Smooth muscle cell (in vitro differentiated cells): ENCODE results near the gene HOXD1. TPM values are rescaled to one million over a fixed set of nuclear protein-coding genes. Genes with fewer than 3 reads are reported as not detected.

Experiments used
- DNase-seq: peaks from one replicate; lab custom pipeline; 2025; ENCODE audit not compliant: unreplicated experiment; lab: John Stamatoyannopoulos, UW
- H2AFZ ChIP-seq: fragments of 200-600 bp; sonication (generic); 2 replicates; pipeline ENCODE4 v1.6.0; 2016; ENCODE audit warnings: antibody characterized with exemption, low read depth, mild to moderate bottlenecking
- H3F3A ChIP-seq: fragments of 200-600 bp; sonication (generic); 2 replicates; pipeline ENCODE4 v1.6.0; 2017; ENCODE audit warnings: antibody characterized with exemption, low read depth
- H3K27ac ChIP-seq: fragments of 200-600 bp; sonication (generic); 2 replicates; pipeline ENCODE4 v1.5.1; 2016; ENCODE audit warnings: low read depth, mild to moderate bottlenecking
- H3K27me3 ChIP-seq: fragments of 200-600 bp; sonication (generic); 2 replicates; pipeline ENCODE4 v1.6.1; 2016; ENCODE audit warnings: low read depth, mild to moderate bottlenecking
- H3K36me3 ChIP-seq: fragments of 200-600 bp; sonication (generic); 2 replicates; pipeline ENCODE4 v1.5.1; 2016; ENCODE audit warnings: low read depth
- H3K4me1 ChIP-seq: fragments of 200-600 bp; sonication (generic); 2 replicates; pipeline ENCODE4 v1.5.1; 2016; ENCODE audit warnings: low read depth
- H3K4me2 ChIP-seq: fragments of 200-600 bp; sonication (generic); 2 replicates; pipeline ENCODE4 v1.6.0; 2016; ENCODE audit warnings: mild to moderate bottlenecking
- H3K4me3 ChIP-seq: fragments of 200-600 bp; sonication (generic); 2 replicates; pipeline ENCODE4 v1.5.1; 2016; ENCODE audit warnings: mild to moderate bottlenecking
- H3K79me2 ChIP-seq: fragments of 200-600 bp; sonication (generic); 2 replicates; pipeline ENCODE4 v1.6.0; 2016; ENCODE audit warnings: low read depth, mild to moderate bottlenecking
- H3K9ac ChIP-seq: fragments of 200-600 bp; sonication (generic); 2 replicates; pipeline ENCODE4 v1.6.0; 2016; ENCODE audit warnings: low read depth
- H3K9me3 ChIP-seq: fragments of 200-600 bp; sonication (generic); replicated peaks from 2 replicates; pipeline ENCODE4 v1.5.1; 2016; ENCODE audit warnings: low read depth
- H4K20me1 ChIP-seq: fragments of 200-600 bp; sonication (generic); 2 replicates; pipeline ENCODE4 v1.6.0; 2016; ENCODE audit warnings: low read depth
- WGBS: methylation state at CpG from one replicate; pipeline ENCODE4 v1.1.7; 2016; ENCODE audit warnings: low lambda C conversion rate; 5-methylcytosine and 5-hydroxymethylcytosine counted together
- polyA plus RNA-seq: library from polyadenylated mRNA; unstranded; fragments of >200 nt; fragmentation: Nextera tagmentation; extraction: Ambion mirVana; gene quantifications from 2 replicates; pipeline ENCODE4 v1.2.1, GENCODE V29; 2016
- total RNA-seq: library from RNA; depleted of rRNA; stranded (reverse); fragments of >200 nt; gene quantifications from 2 replicates; pipeline ENCODE4 v1.2.3, GENCODE V29; 2014
- TF ChIP-seq, protein P1 (sequence below): fragments of 200-600 bp; sonication (generic); IDR thresholded peaks from 2 replicates; pipeline ENCODE4 v1.5.1; 2017; ENCODE audit warnings: borderline replicate concordance, mild to moderate bottlenecking, antibody characterized with exemption; ENCODE audit not compliant: insufficient read depth, poor library complexity, severe bottlenecking

The HOXD1 gene
- total and polyA plus RNA-seq, 2 experiments from 2014 or later, result not detected

DNA sequence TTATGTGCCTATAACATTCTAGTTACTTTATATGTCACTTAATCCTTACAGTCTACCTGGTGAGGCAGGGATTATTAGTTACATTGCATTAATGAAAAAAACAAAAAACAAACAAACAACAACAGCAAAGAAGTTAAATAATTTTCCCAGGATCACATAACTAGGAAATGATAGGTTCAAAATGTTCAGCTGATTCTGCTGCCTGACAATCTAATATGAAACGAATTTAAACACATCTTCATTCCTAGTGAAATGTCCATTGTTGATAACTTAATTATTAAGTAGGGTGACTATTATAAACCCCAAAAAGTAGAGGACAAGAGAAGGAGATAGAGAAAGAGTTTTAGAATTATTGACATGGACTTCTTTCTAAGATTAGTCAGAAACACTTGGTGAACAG is 22.6 kb downstream of the HOXD1 start:
- H3F3A ChIP-seq, result no peaks in the 10 kb centered on the region
- no peaks in the 10 kb centered on the region for H3K36me3 ChIP-seq
- no peak overlapping the region for H2AFZ ChIP-seq
- TF ChIP-seq, protein P1, sequence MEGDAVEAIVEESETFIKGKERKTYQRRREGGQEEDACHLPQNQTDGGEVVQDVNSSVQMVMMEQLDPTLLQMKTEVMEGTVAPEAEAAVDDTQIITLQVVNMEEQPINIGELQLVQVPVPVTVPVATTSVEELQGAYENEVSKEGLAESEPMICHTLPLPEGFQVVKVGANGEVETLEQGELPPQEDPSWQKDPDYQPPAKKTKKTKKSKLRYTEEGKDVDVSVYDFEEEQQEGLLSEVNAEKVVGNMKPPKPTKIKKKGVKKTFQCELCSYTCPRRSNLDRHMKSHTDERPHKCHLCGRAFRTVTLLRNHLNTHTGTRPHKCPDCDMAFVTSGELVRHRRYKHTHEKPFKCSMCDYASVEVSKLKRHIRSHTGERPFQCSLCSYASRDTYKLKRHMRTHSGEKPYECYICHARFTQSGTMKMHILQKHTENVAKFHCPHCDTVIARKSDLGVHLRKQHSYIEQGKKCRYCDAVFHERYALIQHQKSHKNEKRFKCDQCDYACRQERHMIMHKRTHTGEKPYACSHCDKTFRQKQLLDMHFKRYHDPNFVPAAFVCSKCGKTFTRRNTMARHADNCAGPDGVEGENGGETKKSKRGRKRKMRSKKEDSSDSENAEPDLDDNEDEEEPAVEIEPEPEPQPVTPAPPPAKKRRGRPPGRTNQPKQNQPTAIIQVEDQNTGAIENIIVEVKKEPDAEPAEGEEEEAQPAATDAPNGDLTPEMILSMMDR, result no peak
- no peaks in the 10 kb centered on the region for H3K9me3 ChIP-seq
- no peaks in the 10 kb centered on the region for H4K20me1 ChIP-seq
- 77% methylated on average over 1 of the region's 1 CpG for WGBS
- H3K27ac ChIP-seq, result no peak overlapping the region
- H3K9ac ChIP-seq, result no peak overlapping the region
- H3K4me1 ChIP-seq, result no peaks in the 10 kb centered on the region
- H3K27me3 ChIP-seq, result peaks cover 14% of the 10 kb centered on the region
- DNase-seq, result no peak
- H3K4me2 ChIP-seq, result no peak overlapping the region
- H3K79me2 ChIP-seq, result no peaks in the 10 kb centered on the region
- H3K4me3 ChIP-seq, result no peak overlapping the region

DNA sequence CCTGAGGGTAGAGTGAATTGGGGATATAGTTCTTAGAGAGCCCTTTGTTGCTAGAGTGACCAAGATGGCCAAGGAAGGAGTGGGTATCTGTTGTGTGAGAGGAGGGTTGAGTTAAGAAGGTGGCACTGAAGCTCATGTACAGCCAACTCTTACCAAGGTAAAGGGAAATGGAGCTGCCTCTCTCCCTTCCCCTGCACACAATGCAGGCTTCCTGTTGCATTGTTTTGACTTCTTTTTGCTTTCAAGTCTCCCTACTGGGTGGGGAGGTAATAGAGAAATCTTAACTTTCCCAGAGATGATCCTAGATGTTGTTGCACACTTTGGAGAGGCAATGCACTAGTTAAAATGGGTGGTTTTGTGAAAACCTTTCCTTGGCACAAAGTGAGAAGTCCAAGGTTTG is 23.8 kb downstream of the HOXD1 start:
- Histone ChIP-seq H3K27me3 (peaks cover 14% of the 10 kb centered on the region), H3K9me3 (no peaks in the 10 kb centered on the region), H2AFZ (no peak overlapping the region), H3K36me3 (no peaks in the 10 kb centered on the region), H3K4me3 (no peak overlapping the region), H3K27ac (no peak overlapping the region), H3K4me2 (no peak overlapping the region), H3K4me1 (no peaks in the 10 kb centered on the region), H3K9ac (no peak overlapping the region), H3K79me2 (no peaks in the 10 kb centered on the region), H4K20me1 (no peaks in the 10 kb centered on the region), H3F3A (no peaks in the 10 kb centered on the region)
- DNase-seq, result no peak
- TF ChIP-seq, protein P1, result no peak

DNA sequence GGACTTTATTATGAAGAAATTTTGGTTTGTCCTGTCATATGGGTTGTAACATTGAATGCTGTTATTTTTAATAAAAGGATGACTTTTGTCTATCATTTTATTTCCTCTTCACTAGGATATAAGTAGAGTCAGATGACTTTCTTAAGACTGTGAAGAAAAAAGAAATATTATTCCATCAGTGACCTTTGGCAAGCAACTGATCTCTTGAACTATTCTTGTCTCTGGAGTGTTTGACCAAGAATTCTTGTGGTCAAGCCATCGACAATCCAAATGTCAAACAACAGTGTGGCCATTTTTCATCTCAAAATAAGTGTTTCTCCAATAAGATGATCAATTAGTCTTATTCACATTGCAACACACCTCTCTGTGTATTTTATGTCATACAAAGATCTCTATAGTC is 24.9 kb downstream of the HOXD1 start:
- peaks cover 14% of the 10 kb centered on the region for H3K27me3 ChIP-seq
- H3K4me3 ChIP-seq, result no peak overlapping the region
- H3K9me3 ChIP-seq, result no peaks in the 10 kb centered on the region
- no peak overlapping the region for H3K27ac ChIP-seq
- DNase-seq, result no peak
- no peak overlapping the region for H2AFZ ChIP-seq
- H3K4me2 ChIP-seq, result no peak overlapping the region
- WGBS, result 83% methylated on average over 1 of the region's 1 CpG
- H4K20me1 ChIP-seq, result no peaks in the 10 kb centered on the region
- no peaks in the 10 kb centered on the region for H3F3A ChIP-seq
- H3K79me2 ChIP-seq, result no peaks in the 10 kb centered on the region
- no peaks in the 10 kb centered on the region for H3K36me3 ChIP-seq
- no peak overlapping the region for H3K9ac ChIP-seq
- TF ChIP-seq, protein P1, result no peak
- no peaks in the 10 kb centered on the region for H3K4me1 ChIP-seq

DNA sequence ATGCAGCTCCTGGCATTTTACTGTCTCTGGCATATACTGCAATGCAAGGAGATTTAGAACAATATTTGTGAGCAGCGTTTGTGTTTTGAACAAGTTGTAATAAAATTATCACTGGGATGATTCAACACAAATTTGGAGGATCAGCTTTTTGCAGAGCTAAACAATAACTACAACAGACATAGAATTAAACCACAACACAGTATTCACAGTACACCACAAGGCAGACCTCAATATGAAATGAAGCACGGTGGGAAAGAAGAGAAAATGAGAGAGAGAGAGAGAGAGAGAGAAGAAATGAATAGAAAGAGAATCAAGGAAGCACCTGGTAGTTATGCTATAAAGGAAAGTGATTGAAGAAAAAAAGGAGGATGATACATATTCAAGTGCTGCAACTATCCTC is 39.4 kb downstream of the HOXD1 start:
- H2AFZ ChIP-seq, result no peak overlapping the region
- 93% methylated on average over 2 of the region's 2 CpGs for WGBS
- H3K4me1 ChIP-seq, result no peaks in the 10 kb centered on the region
- no peak for DNase-seq
- no peaks in the 10 kb centered on the region for H3K36me3 ChIP-seq
- no peaks in the 10 kb centered on the region for H4K20me1 ChIP-seq
- no peak overlapping the region for H3K27ac ChIP-seq
- no peaks in the 10 kb centered on the region for H3F3A ChIP-seq
- H3K27me3 ChIP-seq, result peaks cover 15% of the 10 kb centered on the region
- H3K4me2 ChIP-seq, result no peak overlapping the region
- no peak overlapping the region for H3K9ac ChIP-seq
- TF ChIP-seq, protein P1, result no peak
- no peaks in the 10 kb centered on the region for H3K9me3 ChIP-seq
- H3K4me3 ChIP-seq, result no peak overlapping the region
- H3K79me2 ChIP-seq, result no peaks in the 10 kb centered on the region
